HEK293T (cell line): ENCODE results near the gene AMZ1.

Experiments used
- SUZ12 ChIP-seq: fragments of 450-650 bp; IDR thresholded peaks from 2 replicates; pipeline ENCODE4 v1.6.1; 2016; ENCODE audit warnings: mild to moderate bottlenecking
- ZNF384 ChIP-seq: fragments of 450-650 bp; IDR thresholded peaks from 2 replicates; pipeline ENCODE4 v1.6.1; 2016

DNA sequence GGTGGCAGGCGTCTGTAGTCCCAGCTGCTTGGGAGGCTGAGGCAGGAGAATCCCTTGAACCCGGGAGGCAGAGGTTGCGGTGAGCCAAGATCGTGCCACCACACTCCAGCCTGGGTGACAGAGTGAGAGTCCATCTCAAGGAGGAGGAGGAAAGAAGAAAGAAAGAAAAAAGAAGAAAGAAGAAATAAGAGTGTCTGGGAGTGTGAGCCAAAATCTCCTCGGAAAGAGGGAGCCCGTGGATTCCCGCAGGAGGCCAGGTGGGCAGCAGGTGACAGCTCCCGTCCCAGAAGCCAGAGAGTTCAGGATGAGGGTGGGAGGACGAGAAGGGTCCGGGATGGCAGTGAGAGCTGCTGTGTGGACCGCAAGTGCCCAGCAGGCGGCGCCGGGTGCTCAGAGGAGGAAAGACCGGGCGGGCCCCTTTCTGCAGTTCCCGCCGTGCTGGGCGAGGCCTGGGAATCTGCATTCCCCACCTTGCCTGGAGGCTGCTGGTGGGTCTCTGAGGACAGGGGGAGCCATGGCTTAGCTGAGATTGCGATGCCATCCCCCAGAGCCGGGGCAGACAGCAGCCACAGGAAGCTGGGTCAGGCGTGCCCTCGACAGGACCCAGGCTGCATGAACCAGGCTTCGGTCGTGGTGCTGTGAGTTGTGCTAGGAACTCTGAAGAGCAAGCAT is 17.1 kb upstream of the AMZ1 start:
- TF ChIP-seq SUZ12, result no peak
- TF ChIP-seq ZNF384, result no peak
